Mesothelial cell of epicardium (in vitro differentiated cells): ENCODE data around the gene HDAC11. TPM values are rescaled to one million over a fixed set of nuclear protein-coding genes. Genes with fewer than 3 reads are reported as not detected.
A peak's percentile ranks its signal among the peaks of the same experiment; 100 is the strongest.

Experiments used
- DNase-seq, 2 experiments: peaks; one replicate each; pipeline ENCODE4 v3.0.0; 2021; ENCODE audit warnings: low spot score in 2 of 2; ENCODE audit not compliant: unreplicated experiment in 2 of 2
- H3K27ac Mint-ChIP-seq: 2 replicates; pipeline ENCODE4 v1.8.0; 2021; ENCODE audit warnings: mixed read lengths
- H3K27me3 Mint-ChIP-seq: 2 replicates; pipeline ENCODE4 v1.8.0; 2021; ENCODE audit warnings: low read depth, mixed read lengths
- H3K36me3 Mint-ChIP-seq: 2 replicates; pipeline ENCODE4 v1.8.0; 2021; ENCODE audit warnings: mixed read lengths
- H3K4me1 Mint-ChIP-seq: 2 replicates; pipeline ENCODE4 v1.8.0; 2021; ENCODE audit warnings: mixed read lengths
- H3K4me3 Mint-ChIP-seq: 2 replicates; pipeline ENCODE4 v1.8.0; 2021; ENCODE audit warnings: mild to moderate bottlenecking, moderate library complexity, mixed read lengths
- H3K9me3 Mint-ChIP-seq: 2 replicates; pipeline ENCODE4 v1.8.0; 2021; ENCODE audit warnings: mixed read lengths
- total RNA-seq: library from RNA; stranded (reverse); gene quantifications from 3 replicates; pipeline ENCODE4 v1.2.1, GENCODE V29; 2021
- TF ChIP-seq, protein P1 (sequence below): fragments of 200-600 bp; sonication (generic); IDR thresholded peaks from one replicate; pipeline ENCODE4 v1.5.0; 2021; ENCODE audit warnings: antibody characterized with exemption; ENCODE audit not compliant: unreplicated experiment

The HDAC11 gene
- total RNA-seq, 1 donor from 2014 or later = 16.4 TPM

DNA sequence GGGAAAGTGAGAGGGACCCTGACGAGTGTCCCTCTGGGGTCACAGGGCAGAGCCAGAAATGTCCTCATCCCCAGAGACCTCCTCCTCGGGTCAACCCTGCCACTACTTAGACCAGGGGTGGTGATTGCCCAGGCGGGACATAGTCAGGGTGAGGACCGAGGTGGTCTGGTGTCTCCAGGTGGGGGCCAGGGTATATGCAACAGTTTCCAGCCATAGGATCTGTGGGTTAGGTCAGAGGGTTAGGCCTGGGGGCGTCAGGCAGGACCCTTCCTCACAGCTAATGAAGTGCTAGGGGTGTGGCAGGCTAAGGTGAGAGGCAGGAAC is 46.5 kb downstream of the HDAC11 start:
- no peak for DNase-seq
- peaks cover 21% of the 10 kb centered on the region for H3K4me1 Mint-ChIP-seq

DNA sequence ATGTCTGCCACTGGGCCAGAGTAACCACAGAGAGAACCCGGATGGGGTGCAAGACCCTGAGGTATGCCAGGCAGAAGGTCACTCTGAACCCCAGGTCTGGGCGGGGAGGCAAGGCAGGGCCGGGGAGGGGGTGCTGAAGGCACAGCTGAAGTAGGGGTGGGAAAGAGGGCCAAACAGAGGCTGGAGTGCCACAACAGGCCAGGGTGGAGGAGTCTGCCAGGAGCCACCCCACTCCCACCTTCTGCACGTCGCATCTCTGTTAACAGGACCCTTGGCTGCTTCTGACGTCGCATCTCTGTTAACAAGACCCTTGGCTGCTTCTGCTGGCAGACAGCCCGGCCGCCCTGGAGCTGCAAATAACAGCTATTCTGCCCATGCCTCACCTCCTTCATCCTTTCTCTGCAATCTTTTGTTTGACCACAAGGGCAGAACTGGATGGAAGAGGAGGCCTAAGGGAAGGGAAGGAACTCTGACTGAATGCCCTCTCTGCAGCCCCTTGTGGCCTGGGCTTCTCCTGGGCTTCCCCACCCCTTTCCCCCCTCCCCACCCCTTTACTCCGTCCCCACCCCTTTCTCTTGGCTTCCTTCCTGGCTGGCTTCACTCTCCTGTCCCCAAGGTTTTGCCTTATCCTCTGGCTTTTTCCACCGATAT is 48.2 kb downstream of the HDAC11 start:
- DNase-seq = no peak
- H3K4me3 Mint-ChIP-seq = no peak overlapping the region
- H3K9me3 Mint-ChIP-seq = no peaks in the 10 kb centered on the region
- peaks cover 21% of the 10 kb centered on the region for H3K4me1 Mint-ChIP-seq
- H3K36me3 Mint-ChIP-seq = no peaks in the 10 kb centered on the region
- TF ChIP-seq, protein P1, sequence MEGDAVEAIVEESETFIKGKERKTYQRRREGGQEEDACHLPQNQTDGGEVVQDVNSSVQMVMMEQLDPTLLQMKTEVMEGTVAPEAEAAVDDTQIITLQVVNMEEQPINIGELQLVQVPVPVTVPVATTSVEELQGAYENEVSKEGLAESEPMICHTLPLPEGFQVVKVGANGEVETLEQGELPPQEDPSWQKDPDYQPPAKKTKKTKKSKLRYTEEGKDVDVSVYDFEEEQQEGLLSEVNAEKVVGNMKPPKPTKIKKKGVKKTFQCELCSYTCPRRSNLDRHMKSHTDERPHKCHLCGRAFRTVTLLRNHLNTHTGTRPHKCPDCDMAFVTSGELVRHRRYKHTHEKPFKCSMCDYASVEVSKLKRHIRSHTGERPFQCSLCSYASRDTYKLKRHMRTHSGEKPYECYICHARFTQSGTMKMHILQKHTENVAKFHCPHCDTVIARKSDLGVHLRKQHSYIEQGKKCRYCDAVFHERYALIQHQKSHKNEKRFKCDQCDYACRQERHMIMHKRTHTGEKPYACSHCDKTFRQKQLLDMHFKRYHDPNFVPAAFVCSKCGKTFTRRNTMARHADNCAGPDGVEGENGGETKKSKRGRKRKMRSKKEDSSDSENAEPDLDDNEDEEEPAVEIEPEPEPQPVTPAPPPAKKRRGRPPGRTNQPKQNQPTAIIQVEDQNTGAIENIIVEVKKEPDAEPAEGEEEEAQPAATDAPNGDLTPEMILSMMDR = peak; percentile 46
- H3K27me3 Mint-ChIP-seq = no peaks in the 10 kb centered on the region
- no peak overlapping the region for H3K27ac Mint-ChIP-seq

More for the DNA sequence above, 46.5 kb downstream of the HDAC11 start:
- H3K9me3 Mint-ChIP-seq = peaks cover 13% of the 10 kb centered on the region
- no peaks in the 10 kb centered on the region for H3K27me3 Mint-ChIP-seq
- TF ChIP-seq, protein P1 = no peak
- H3K4me3 Mint-ChIP-seq = no peak overlapping the region
- peak overlapping the region; percentile 91 for H3K27ac Mint-ChIP-seq
- peaks cover 4% of the 10 kb centered on the region for H3K36me3 Mint-ChIP-seq

- H3K27me3 Mint-ChIP-seq = no peaks in the 10 kb centered on the region
- TF ChIP-seq, protein P1 = no peak
- no peak for DNase-seq
- no peaks in the 10 kb centered on the region for H3K36me3 Mint-ChIP-seq
- no peaks in the 10 kb centered on the region for H3K9me3 Mint-ChIP-seq
- H3K4me1 Mint-ChIP-seq = peaks cover 21% of the 10 kb centered on the region
- no peak overlapping the region for H3K27ac Mint-ChIP-seq
- H3K4me3 Mint-ChIP-seq = no peak overlapping the region
Measured at GRCh38 chr3:13529196-13530112, 49.3 kb downstream of the HDAC11 start.

GRCh38 chr3:13530241-13531009 is 50.3 kb downstream of the HDAC11 start:
- H3K27ac Mint-ChIP-seq = no peak overlapping the region
- no peak overlapping the region for H3K4me3 Mint-ChIP-seq
- no peaks in the 10 kb centered on the region for H3K36me3 Mint-ChIP-seq
- H3K4me1 Mint-ChIP-seq = peaks cover 16% of the 10 kb centered on the region
- TF ChIP-seq, protein P1 = no peak
- no peaks in the 10 kb centered on the region for H3K27me3 Mint-ChIP-seq
- DNase-seq = no peak
- no peaks in the 10 kb centered on the region for H3K9me3 Mint-ChIP-seq

GRCh38 chr3:13532085-13532484 is 52.0 kb downstream of the HDAC11 start:
- H3K36me3 Mint-ChIP-seq = no peaks in the 10 kb centered on the region
- H3K27ac Mint-ChIP-seq = no peak overlapping the region
- H3K27me3 Mint-ChIP-seq = no peaks in the 10 kb centered on the region
- TF ChIP-seq, protein P1 = no peak
- no peak for DNase-seq
- peaks cover 10% of the 10 kb centered on the region for H3K4me1 Mint-ChIP-seq
- no peak overlapping the region for H3K4me3 Mint-ChIP-seq
- no peaks in the 10 kb centered on the region for H3K9me3 Mint-ChIP-seq
